ENCODE results near the gene NINL. TPM values are rescaled to one million over a fixed set of nuclear protein-coding genes. Genes with fewer than 3 reads are reported as not detected.

Gene NINL
- total RNA-seq, 1 donor from 2014 or later: 86.8 TPM

GRCh38 chr20:25529295-25529951 is 55.9 kb downstream of the NINL start:
- Mint-ChIP-seq H3K36me3 (ENCODE audit: unreplicated experiment) (no peaks in the 10 kb centered on the region), H3K27ac (ENCODE audit: unreplicated experiment) (peak overlapping the region; percentile 69)

GRCh38 chr20:25527949-25528348 is 57.4 kb downstream of the NINL start:
- Mint-ChIP-seq H3K4me1 (ENCODE audit: low read depth, unreplicated experiment) (peaks cover 27% of the 10 kb centered on the region), H3K27ac (ENCODE audit: unreplicated experiment) (no peak overlapping the region), H3K9me3 (ENCODE audit: unreplicated experiment) (peaks cover 4% of the 10 kb centered on the region), H3K27me3 (ENCODE audit: unreplicated experiment) (peaks cover 3% of the 10 kb centered on the region), H3K4me3 (ENCODE audit: unreplicated experiment) (no peak overlapping the region), H3K36me3 (ENCODE audit: unreplicated experiment) (no peaks in the 10 kb centered on the region)
- no peak for TF ChIP-seq CTCF (IDR thresholded peaks at IDR 0.05; ENCODE audit: partially characterized antibody, unreplicated experiment)
- DNase-seq: no peak

More at GRCh38 chr20:25529295-25529951, 55.9 kb downstream of the NINL start:
- H3K4me1 Mint-ChIP-seq (ENCODE audit: low read depth, unreplicated experiment): peaks cover 38% of the 10 kb centered on the region
- H3K27me3 Mint-ChIP-seq (ENCODE audit: unreplicated experiment): peaks cover 3% of the 10 kb centered on the region
- H3K9me3 Mint-ChIP-seq (ENCODE audit: unreplicated experiment): peaks cover 4% of the 10 kb centered on the region
- no peak for DNase-seq
- no peak overlapping the region for H3K4me3 Mint-ChIP-seq (ENCODE audit: unreplicated experiment)
- TF ChIP-seq CTCF (IDR thresholded peaks at IDR 0.05; ENCODE audit: partially characterized antibody, unreplicated experiment): no peak

DNA sequence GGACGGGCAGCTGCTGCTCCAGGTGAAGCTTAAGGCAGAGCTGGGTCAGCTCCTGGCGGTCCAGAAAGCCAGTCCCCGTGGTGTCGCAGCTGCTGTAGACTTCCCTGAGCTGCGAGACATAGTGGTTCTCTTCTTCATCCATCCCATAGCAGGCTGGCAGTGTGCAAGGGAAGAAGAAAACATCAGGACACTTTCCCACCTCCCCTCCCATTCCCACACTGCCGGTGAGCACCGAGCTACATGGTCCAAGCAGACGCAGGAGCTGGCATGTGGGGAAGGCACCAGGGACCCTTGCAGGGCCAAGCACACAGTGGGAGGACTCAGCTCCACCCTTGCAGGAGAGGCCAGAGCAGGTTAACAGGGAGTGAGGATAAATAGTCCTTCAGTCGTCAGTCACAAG is 58.9 kb downstream of the NINL start:
- TF ChIP-seq CTCF (IDR thresholded peaks at IDR 0.05; ENCODE audit: partially characterized antibody, unreplicated experiment): no peak
- Mint-ChIP-seq H3K27ac (ENCODE audit: unreplicated experiment) (no peak overlapping the region), H3K4me3 (ENCODE audit: unreplicated experiment) (no peak overlapping the region), H3K36me3 (ENCODE audit: unreplicated experiment) (peaks cover 1% of the 10 kb centered on the region), H3K9me3 (ENCODE audit: unreplicated experiment) (peaks cover 4% of the 10 kb centered on the region), H3K4me1 (ENCODE audit: low read depth, unreplicated experiment) (peaks cover 15% of the 10 kb centered on the region), H3K27me3 (ENCODE audit: unreplicated experiment) (peaks cover 3% of the 10 kb centered on the region)
- no peak for DNase-seq

DNA sequence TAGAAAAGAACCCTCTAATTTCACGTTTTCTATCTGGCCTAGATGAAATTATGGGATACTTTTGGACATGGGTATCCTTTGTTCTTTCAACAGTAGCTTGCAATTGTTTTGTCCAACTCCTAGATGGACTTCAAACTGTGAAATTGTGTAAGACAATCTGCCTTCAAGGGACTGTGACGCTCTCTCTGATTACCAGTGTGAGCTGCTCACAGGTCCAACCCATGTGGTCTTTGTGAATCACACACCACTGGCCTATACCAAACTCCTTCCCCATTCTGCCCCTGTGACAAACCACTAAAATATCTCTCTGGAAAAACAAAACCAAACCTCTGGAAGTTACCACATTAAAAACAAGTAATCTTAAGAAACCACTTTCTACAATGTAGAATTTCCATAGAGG is 59.5 kb downstream of the NINL start:
- Mint-ChIP-seq H3K4me1 (ENCODE audit: low read depth, unreplicated experiment) (peaks cover 12% of the 10 kb centered on the region), H3K36me3 (ENCODE audit: unreplicated experiment) (peaks cover 7% of the 10 kb centered on the region), H3K27ac (ENCODE audit: unreplicated experiment) (no peak overlapping the region), H3K9me3 (ENCODE audit: unreplicated experiment) (peaks cover 4% of the 10 kb centered on the region), H3K27me3 (ENCODE audit: unreplicated experiment) (peaks cover 3% of the 10 kb centered on the region), H3K4me3 (ENCODE audit: unreplicated experiment) (no peak overlapping the region)
- no peak for TF ChIP-seq CTCF (IDR thresholded peaks at IDR 0.05; ENCODE audit: partially characterized antibody, unreplicated experiment)
- DNase-seq: no peak

DNA sequence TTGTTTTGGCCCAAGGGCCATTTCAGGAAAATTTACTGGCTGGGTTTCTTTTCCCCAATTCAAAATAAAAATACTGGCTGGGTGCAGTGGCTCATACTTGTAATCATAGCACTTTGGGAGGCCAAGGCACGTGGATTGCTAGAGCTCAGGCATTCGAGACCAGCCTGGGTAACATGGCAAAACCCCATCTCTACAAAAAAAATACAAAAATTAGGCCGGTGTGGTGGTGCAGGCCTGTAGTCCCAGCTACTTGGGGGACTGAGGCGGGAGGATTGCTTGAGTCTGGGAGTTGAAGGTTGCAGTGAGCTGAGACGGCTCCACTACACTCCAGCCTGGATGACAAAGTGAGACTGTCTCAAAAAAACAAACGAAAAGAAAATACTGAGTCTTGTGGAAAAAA is 60.0 kb downstream of the NINL start:
- no peak overlapping the region for H3K4me3 Mint-ChIP-seq (ENCODE audit: unreplicated experiment)

More for the DNA sequence above, 60.0 kb downstream of the NINL start:
- Mint-ChIP-seq H3K27me3 (ENCODE audit: unreplicated experiment) (peaks cover 2% of the 10 kb centered on the region), H3K36me3 (ENCODE audit: unreplicated experiment) (peaks cover 13% of the 10 kb centered on the region), H3K9me3 (ENCODE audit: unreplicated experiment) (peaks cover 2% of the 10 kb centered on the region), H3K27ac (ENCODE audit: unreplicated experiment) (no peak overlapping the region), H3K4me1 (ENCODE audit: low read depth, unreplicated experiment) (peaks cover 7% of the 10 kb centered on the region)
- TF ChIP-seq CTCF (IDR thresholded peaks at IDR 0.05; ENCODE audit: partially characterized antibody, unreplicated experiment): no peak
- no peak for DNase-seq
